IMR-90 (cell line): ENCODE results near the gene EHD4. TPM values are rescaled to one million over a fixed set of nuclear protein-coding genes. Genes with fewer than 3 reads are reported as not detected.

ENCODE experiments used
- ATAC-seq: fragments of 200-7000 bp; cut with Tn5 transposase; 2 replicates; pipeline ENCODE4 v1.9.1; 2020; ENCODE audit warnings: low read depth, mild to moderate bottlenecking, moderate library complexity
- BruUV-seq: library from RNA; stranded (reverse); fragments of 400-500 nt; replicated peaks from 2 replicates; lab custom pipeline; 2021; lab: Mats Ljungman, UMichigan
- CTCF ChIA-PET: fragments of 300-600 bp; formaldehyde crosslinking; extraction: SDS; loops from one replicate; lab custom pipeline; 2021; ENCODE audit warnings: antibody characterized with exemption; lab: Yijun Ruan, JAX
- POLR2A ChIA-PET: fragments of 300-600 bp; sonication (Branson Sonifier 250); formaldehyde crosslinking; loops from one replicate; lab custom pipeline; 2022; ENCODE audit warnings: antibody characterized with exemption; ENCODE audit not compliant: unreplicated experiment; lab: Charles Lee
- DNase-seq: peaks from one replicate; pipeline ENCODE4 v3.0.0; 2013
- H2AFZ ChIP-seq: replicated peaks from 2 replicates; pipeline ENCODE3; 2013; ENCODE audit warnings: low read length, mild to moderate bottlenecking; ENCODE audit not compliant: poor library complexity
- H2AK5ac ChIP-seq: 2 replicates; pipeline ENCODE4 v1.6.1; 2013; ENCODE audit warnings: low read depth, low read length, inconsistent platforms
- H2AK9ac ChIP-seq: replicated peaks from 2 replicates; pipeline ENCODE3; 2013; ENCODE audit warnings: mild to moderate bottlenecking, low read depth, low read length, moderate library complexity; ENCODE audit not compliant: poor library complexity
- H2BK120ac ChIP-seq: 2 replicates; pipeline ENCODE4 v1.6.1; 2013; ENCODE audit warnings: low read depth, low read length, inconsistent platforms
- H2BK15ac ChIP-seq: 3 replicates; pipeline ENCODE4 v1.6.1; 2013; ENCODE audit warnings: low read depth, low read length, inconsistent platforms
- H2BK20ac ChIP-seq: 2 replicates; pipeline ENCODE4 v1.6.1; 2013; ENCODE audit warnings: low read depth, mild to moderate bottlenecking, inconsistent platforms, low read length, moderate library complexity
- H2BK5ac ChIP-seq: 2 replicates; pipeline ENCODE4 v1.6.1; 2013; ENCODE audit warnings: mild to moderate bottlenecking, low read depth, low read length, inconsistent platforms; ENCODE audit not compliant: poor library complexity, severe bottlenecking
- H3K14ac ChIP-seq: replicated peaks from 2 replicates; pipeline ENCODE4 v1.6.1; 2013; ENCODE audit warnings: low read depth, low read length, inconsistent platforms
- H3K18ac ChIP-seq: 2 replicates; pipeline ENCODE4 v1.6.1; 2013; ENCODE audit warnings: low read depth, low read length, control low read depth
- H3K23ac ChIP-seq: 2 replicates; pipeline ENCODE4 v1.6.1; 2013; ENCODE audit warnings: low read depth, low read length, inconsistent platforms
- H3K27ac ChIP-seq: 2 replicates; pipeline ENCODE4 v1.5.1; 2013; ENCODE audit warnings: mild to moderate bottlenecking, control low read depth, low read length; ENCODE audit not compliant: insufficient read depth
- H3K27me3 ChIP-seq: 2 replicates; pipeline ENCODE4 v1.6.1; 2013; ENCODE audit warnings: low read length; ENCODE audit not compliant: control insufficient read depth, insufficient read depth
- H3K36me3 ChIP-seq: 2 replicates; pipeline ENCODE4 v1.6.1; 2013; ENCODE audit warnings: low read length, mixed read lengths; ENCODE audit not compliant: control insufficient read depth, insufficient read depth
- H3K4ac ChIP-seq: 2 replicates; pipeline ENCODE4 v1.6.1; 2013; ENCODE audit warnings: low read depth, low read length, inconsistent platforms
- H3K4me1 ChIP-seq: 2 replicates; pipeline ENCODE4 v1.6.1; 2013; ENCODE audit warnings: low read length, mixed read lengths; ENCODE audit not compliant: control insufficient read depth, insufficient read depth
- H3K4me2 ChIP-seq: 2 replicates; pipeline ENCODE4 v1.6.1; 2013; ENCODE audit warnings: low read depth, mild to moderate bottlenecking, control low read depth, low read length, moderate library complexity
- H3K4me3 ChIP-seq: 2 replicates; pipeline ENCODE4 v1.5.1; 2013; ENCODE audit warnings: low read depth, mild to moderate bottlenecking, control low read depth, low read length, moderate library complexity; ENCODE audit not compliant: insufficient read depth
- H3K56ac ChIP-seq: 2 replicates; pipeline ENCODE4 v1.6.1; 2013; ENCODE audit warnings: low read length, inconsistent platforms; ENCODE audit not compliant: insufficient read depth; ENCODE audit errors: extremely low read depth
- H3K79me1 ChIP-seq, 2 experiments: 2 replicates each; pipeline ENCODE4 v1.6.1; 2013; ENCODE audit warnings: low read length in 2 of 2, inconsistent platforms in 1 of 2, low read depth in 1 of 2
- H3K9ac ChIP-seq: 2 replicates; pipeline ENCODE4 v1.6.1; 2013; ENCODE audit warnings: low read depth, low read length, control low read depth
- H3K9me1 ChIP-seq: 2 replicates; pipeline ENCODE4 v1.6.1; 2013; ENCODE audit warnings: low read length, inconsistent platforms; ENCODE audit not compliant: insufficient read depth
- H3K9me3 ChIP-seq: 2 replicates; pipeline ENCODE4 v1.6.1; 2013; ENCODE audit warnings: low read length; ENCODE audit not compliant: control insufficient read depth, insufficient read depth
- H4K20me1 ChIP-seq: 2 replicates; pipeline ENCODE4 v1.6.1; 2013; ENCODE audit warnings: low read length, inconsistent platforms; ENCODE audit not compliant: insufficient read depth
- H4K5ac ChIP-seq: 2 replicates; pipeline ENCODE4 v1.6.1; 2013; ENCODE audit warnings: mild to moderate bottlenecking, low read depth, low read length, control low read depth
- H4K8ac ChIP-seq, 2 experiments: 2 replicates each; pipeline ENCODE4 v1.6.1; 2013; ENCODE audit warnings: low read depth in 2 of 2, low read length in 2 of 2, control low read depth in 1 of 2, inconsistent platforms in 1 of 2
- H4K91ac ChIP-seq: 2 replicates; pipeline ENCODE4 v1.6.1; 2013; ENCODE audit warnings: low read depth, low read length, inconsistent platforms; ENCODE audit not compliant: insufficient read depth
- BHLHE40 ChIP-seq: fragments of 150-350 bp; IDR thresholded peaks from 2 replicates; pipeline ENCODE4 v1.6.1; 2016; ENCODE audit warnings: mild to moderate bottlenecking, low read depth, low read length
- CEBPB ChIP-seq: IDR thresholded peaks from 2 replicates; pipeline ENCODE4 v1.6.1; 2012; ENCODE audit warnings: low read depth, low read length, improper control_type of control experiment
- CHD1 ChIP-seq: IDR thresholded peaks from 2 replicates; pipeline ENCODE4 v1.6.1; 2012; ENCODE audit warnings: low read depth, low read length, improper control_type of control experiment
- ELK1 ChIP-seq: fragments of 150-350 bp; IDR thresholded peaks from 2 replicates; pipeline ENCODE4 v1.6.1; 2016; ENCODE audit warnings: low read depth, mild to moderate bottlenecking, low read length, moderate library complexity, borderline replicate concordance
- FOS ChIP-seq: fragments of 150-350 bp; IDR thresholded peaks from 2 replicates; pipeline ENCODE4 v1.6.1; 2016; ENCODE audit warnings: low read depth, low read length
- MAFK ChIP-seq: IDR thresholded peaks from 2 replicates; pipeline ENCODE4 v1.6.1; 2012; ENCODE audit warnings: low read depth, low read length, improper control_type of control experiment
- MAZ ChIP-seq: IDR thresholded peaks from 2 replicates; pipeline ENCODE4 v1.6.1; 2012; ENCODE audit warnings: low read depth, mild to moderate bottlenecking, low read length, improper control_type of control experiment, moderate library complexity, borderline replicate concordance
- MXI1 ChIP-seq: IDR thresholded peaks from 2 replicates; pipeline ENCODE4 v1.6.1; 2012; ENCODE audit warnings: low read depth, mild to moderate bottlenecking, low read length, moderate library complexity, borderline replicate concordance
- NFE2L2 ChIP-seq: fragments of 150-350 bp; IDR thresholded peaks from 2 replicates; pipeline ENCODE4 v1.6.1; 2016; ENCODE audit warnings: low read depth, mild to moderate bottlenecking, low read length
- POLR2A ChIP-seq: IDR thresholded peaks from 2 replicates; pipeline ENCODE4 v1.6.1; 2012; ENCODE audit warnings: mild to moderate bottlenecking, low read depth, low read length
- RAD21 ChIP-seq: IDR thresholded peaks from 2 replicates; pipeline ENCODE4 v1.6.1; 2012; ENCODE audit warnings: low read length, improper control_type of control experiment
- RCOR1 ChIP-seq: IDR thresholded peaks from 2 replicates; pipeline ENCODE4 v1.6.1; 2012; ENCODE audit warnings: mild to moderate bottlenecking, low read length, improper control_type of control experiment; ENCODE audit not compliant: insufficient replicate concordance
- RFX5 ChIP-seq: IDR thresholded peaks from 2 replicates; pipeline ENCODE4 v1.8.0; 2012; ENCODE audit warnings: low read depth, mild to moderate bottlenecking, low read length, moderate library complexity
- SMC3 ChIP-seq: fragments of 150-350 bp; IDR thresholded peaks from 2 replicates; pipeline ENCODE4 v1.6.1; 2016; ENCODE audit warnings: low read depth, mild to moderate bottlenecking, antibody characterized with exemption, low read length, moderate library complexity
- USF2 ChIP-seq: fragments of 150-350 bp; IDR thresholded peaks from 2 replicates; pipeline ENCODE4 v1.6.1; 2017; ENCODE audit warnings: mild to moderate bottlenecking, antibody characterized with exemption, low read length, low read depth
- WGBS, 2 experiments: methylation state at CpG; one replicate each; pipeline versions ENCODE4 v1.1.5 to v1.1.7; 2013; ENCODE audit warnings: missing lambda C conversion rate in 2 of 2; ENCODE audit not compliant: insufficient read length in 1 of 2; ENCODE audit errors: extremely low coverage in 2 of 2; 5-methylcytosine and 5-hydroxymethylcytosine counted together
- dilution Hi-C: fragments of 300-500 bp; cut with HindIII; formaldehyde crosslinking; loops from one replicate; pipeline ENCODE4 v1.14.3; 2018; ENCODE audit warnings: low sequenced_read_pairs; ENCODE audit not compliant: unreplicated experiment
- in situ Hi-C: fragments of 300-500 bp; cut with MboI; formaldehyde crosslinking; loops from 3 replicates; pipeline ENCODE4 v1.14.3; 2019; ENCODE audit warnings: low sequenced_read_pairs, inconsistent platforms, mixed read lengths
- intact Hi-C: fragments of 100-400 bp; cut with micrococcal nuclease; formaldehyde crosslinking; loops from 2 replicates; pipeline ENCODE4 v1.10.0; 2022
- polyA plus RNA-seq, 3 experiments: library from polyadenylated mRNA; depleted of rRNA; stranded (reverse); fragments of >200 nt; gene quantifications; 2 replicates each; pipeline ENCODE4 v1.2.3, GENCODE V29; 2012; ENCODE audit warnings: low replicate concordance in 1 of 3
- total RNA-seq: library from RNA; depleted of rRNA; stranded (reverse); fragments of >200 nt; gene quantifications from 2 replicates; pipeline ENCODE4 v1.2.3, GENCODE V29; 2012
- TF ChIP-seq, protein P1 (sequence below): conservative IDR thresholded peaks from 2 replicates; pipeline ENCODE4 v1.5.1; 2012; ENCODE audit warnings: mild to moderate bottlenecking, low read depth, low read length, improper control_type of control experiment

EHD4 gene
- total and polyA plus RNA-seq, 2 of the 4 experiments (the other 2 are of a cell fraction): 21.0 to 29.0 TPM

DNA sequence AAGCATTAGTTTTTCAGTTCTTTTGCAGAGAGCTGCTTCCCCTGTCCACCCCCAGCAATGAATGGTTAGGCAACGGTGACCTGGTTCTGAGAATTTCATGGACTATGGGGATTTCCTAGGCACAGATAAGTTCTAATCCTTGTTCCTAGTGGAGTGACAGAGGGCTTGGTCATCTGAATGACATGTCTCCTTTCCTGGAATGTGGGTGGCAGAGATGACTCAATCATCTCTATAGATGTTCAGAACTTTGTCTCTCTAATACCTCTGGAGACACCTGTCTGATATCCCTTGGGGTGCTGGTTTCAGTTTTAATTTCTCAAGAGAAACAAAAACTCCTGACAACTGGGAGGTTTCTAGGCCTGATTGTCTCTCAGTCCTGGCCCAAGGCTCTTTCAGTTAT, 38.1 kb upstream of the EHD4 start:
- H2AK5ac ChIP-seq: no peak overlapping the region
- dilution Hi-C loops: no loop called here
- CTCF ChIA-PET: no interaction called here
- H4K5ac ChIP-seq: no peak overlapping the region
- H3K9ac ChIP-seq: no peak overlapping the region
- no peaks in the 10 kb centered on the region for H3K79me1 ChIP-seq
- DNase-seq: no peak
- H3K27me3 ChIP-seq: peaks cover 80% of the 10 kb centered on the region
- no peak overlapping the region for H4K91ac ChIP-seq
- H3K9me3 ChIP-seq: no peaks in the 10 kb centered on the region
- no peak overlapping the region for H3K4me2 ChIP-seq
- POLR2A ChIA-PET: no interaction called here
- no peaks in the 10 kb centered on the region for H3K9me1 ChIP-seq
- no peak overlapping the region for H3K14ac ChIP-seq
- no peak overlapping the region for H2BK20ac ChIP-seq
- no peaks in the 10 kb centered on the region for H4K20me1 ChIP-seq
- H3K18ac ChIP-seq: no peak overlapping the region
- H3K56ac ChIP-seq: no peak overlapping the region
- whole genome bisulfite sequencing, 2 experiments: no CpG with 5 or more reads among the region's 1 CpG
- H4K8ac ChIP-seq: no peak overlapping the region
- no peak overlapping the region for H2BK5ac ChIP-seq
- no peak overlapping the region for H2BK120ac ChIP-seq
- in situ Hi-C loops: no loop called here
- no peak overlapping the region for H3K4me3 ChIP-seq
- no peak overlapping the region for H2AK9ac ChIP-seq
- no peak overlapping the region for H3K27ac ChIP-seq
- no peaks in the 10 kb centered on the region for H3K36me3 ChIP-seq
- TF ChIP-seq MAZ (no peak), MXI1 (no peak), POLR2A (no peak), RCOR1 (no peak), RAD21 (no peak), NFE2L2 (no peak), USF2 (no peak), BHLHE40 (no peak), FOS (no peak), SMC3 (no peak), ELK1 (no peak), CEBPB (no peak), MAFK (no peak), RFX5 (no peak), CHD1 (no peak)
- TF ChIP-seq, protein P1, sequence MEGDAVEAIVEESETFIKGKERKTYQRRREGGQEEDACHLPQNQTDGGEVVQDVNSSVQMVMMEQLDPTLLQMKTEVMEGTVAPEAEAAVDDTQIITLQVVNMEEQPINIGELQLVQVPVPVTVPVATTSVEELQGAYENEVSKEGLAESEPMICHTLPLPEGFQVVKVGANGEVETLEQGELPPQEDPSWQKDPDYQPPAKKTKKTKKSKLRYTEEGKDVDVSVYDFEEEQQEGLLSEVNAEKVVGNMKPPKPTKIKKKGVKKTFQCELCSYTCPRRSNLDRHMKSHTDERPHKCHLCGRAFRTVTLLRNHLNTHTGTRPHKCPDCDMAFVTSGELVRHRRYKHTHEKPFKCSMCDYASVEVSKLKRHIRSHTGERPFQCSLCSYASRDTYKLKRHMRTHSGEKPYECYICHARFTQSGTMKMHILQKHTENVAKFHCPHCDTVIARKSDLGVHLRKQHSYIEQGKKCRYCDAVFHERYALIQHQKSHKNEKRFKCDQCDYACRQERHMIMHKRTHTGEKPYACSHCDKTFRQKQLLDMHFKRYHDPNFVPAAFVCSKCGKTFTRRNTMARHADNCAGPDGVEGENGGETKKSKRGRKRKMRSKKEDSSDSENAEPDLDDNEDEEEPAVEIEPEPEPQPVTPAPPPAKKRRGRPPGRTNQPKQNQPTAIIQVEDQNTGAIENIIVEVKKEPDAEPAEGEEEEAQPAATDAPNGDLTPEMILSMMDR: no peak
- no TSS peak for BruUV-seq
- no peak overlapping the region for H2AFZ ChIP-seq
- H3K4me1 ChIP-seq: no peaks in the 10 kb centered on the region
- H3K23ac ChIP-seq: no peak overlapping the region
- intact Hi-C loops: no loop called here
- H3K4ac ChIP-seq: no peak overlapping the region
- H2BK15ac ChIP-seq: no peak overlapping the region
- no peak for ATAC-seq
